Mammary epithelial cell (primary cell): ENCODE measurements around the gene TMEM132C.

Experiments used
- EZH2 ChIP-seq: IDR thresholded peaks from 2 replicates; pipeline ENCODE4 v1.6.1; 2012; ENCODE audit warnings: low read length, inconsistent platforms, borderline replicate concordance
- TF ChIP-seq, protein P1 (sequence below), 2 donors: IDR thresholded peaks in 1 of 2; conservative IDR thresholded peaks in 1 of 2; 2 replicates each; pipeline ENCODE4 v1.5.1; 2011 to 2012; ENCODE audit warnings: inconsistent platforms in 2 of 2, low read length in 2 of 2, mild to moderate bottlenecking in 2 of 2, control low read depth in 1 of 2, low read depth in 1 of 2; ENCODE audit not compliant: insufficient read depth in 1 of 2; ENCODE audit errors: extremely low read depth in 1 of 2

GRCh38 chr12:128542844-128543243 lies 275.9 kb downstream of the TMEM132C start:
- TF ChIP-seq, protein P1, sequence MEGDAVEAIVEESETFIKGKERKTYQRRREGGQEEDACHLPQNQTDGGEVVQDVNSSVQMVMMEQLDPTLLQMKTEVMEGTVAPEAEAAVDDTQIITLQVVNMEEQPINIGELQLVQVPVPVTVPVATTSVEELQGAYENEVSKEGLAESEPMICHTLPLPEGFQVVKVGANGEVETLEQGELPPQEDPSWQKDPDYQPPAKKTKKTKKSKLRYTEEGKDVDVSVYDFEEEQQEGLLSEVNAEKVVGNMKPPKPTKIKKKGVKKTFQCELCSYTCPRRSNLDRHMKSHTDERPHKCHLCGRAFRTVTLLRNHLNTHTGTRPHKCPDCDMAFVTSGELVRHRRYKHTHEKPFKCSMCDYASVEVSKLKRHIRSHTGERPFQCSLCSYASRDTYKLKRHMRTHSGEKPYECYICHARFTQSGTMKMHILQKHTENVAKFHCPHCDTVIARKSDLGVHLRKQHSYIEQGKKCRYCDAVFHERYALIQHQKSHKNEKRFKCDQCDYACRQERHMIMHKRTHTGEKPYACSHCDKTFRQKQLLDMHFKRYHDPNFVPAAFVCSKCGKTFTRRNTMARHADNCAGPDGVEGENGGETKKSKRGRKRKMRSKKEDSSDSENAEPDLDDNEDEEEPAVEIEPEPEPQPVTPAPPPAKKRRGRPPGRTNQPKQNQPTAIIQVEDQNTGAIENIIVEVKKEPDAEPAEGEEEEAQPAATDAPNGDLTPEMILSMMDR (conservative IDR thresholded peaks at IDR 0.05 in 1 of 2, IDR thresholded peaks at IDR 0.05 in 1 of 2; ENCODE audit: extremely low read depth in 1 of 2, insufficient read depth in 1 of 2, low read depth in 1 of 2, low read length in 2 of 2): no peak
- TF ChIP-seq EZH2: no peak
